Measurements from ENCODE around the gene MMP25. TPM values are rescaled to one million over a fixed set of nuclear protein-coding genes. Genes with fewer than 3 reads are reported as not detected.
A peak's percentile ranks its signal among the peaks of the same experiment; 100 is the strongest.

Gene MMP25
- total and polyA plus RNA-seq, 8 donors = 0.28 to 1.6 (median 1.0) TPM

DNA sequence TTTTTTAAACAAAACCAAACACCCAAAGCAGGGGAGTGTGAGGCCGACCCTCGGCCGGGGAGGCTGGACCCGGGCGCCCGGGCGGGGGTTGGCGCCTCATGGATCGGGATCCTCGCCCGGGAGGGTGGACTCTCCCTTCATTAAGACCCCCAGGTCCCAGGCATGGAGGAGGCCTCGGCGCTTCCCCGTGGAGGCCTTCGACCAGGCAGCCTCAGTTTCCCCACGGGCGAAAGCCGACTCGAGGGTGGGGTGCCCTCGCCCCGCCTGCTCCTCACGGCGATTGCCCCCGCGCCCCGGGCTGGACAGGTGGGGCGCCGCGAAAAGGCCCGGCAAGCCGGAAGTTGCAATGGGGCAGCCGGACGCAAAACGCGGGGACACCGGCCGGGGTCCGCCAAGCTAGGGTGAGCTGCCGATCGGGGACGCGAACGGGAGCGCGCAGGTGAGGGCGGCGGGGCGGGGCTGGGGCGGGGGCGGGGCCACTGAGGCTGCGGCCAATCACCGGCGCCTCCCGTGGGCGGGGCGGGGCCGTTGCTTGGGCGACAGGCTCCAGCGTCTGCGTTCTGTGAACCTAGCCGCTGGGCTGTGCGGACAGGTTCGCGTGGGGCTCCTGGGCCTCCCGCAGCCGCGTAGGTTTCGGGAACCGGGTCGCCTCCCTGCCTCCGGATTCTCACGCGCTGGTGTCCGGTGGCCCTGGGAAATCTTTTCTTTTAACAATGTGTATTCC lies 60.0 kb downstream of the MMP25 start:
- Histone ChIP-seq H3K27me3 (no peaks in the 10 kb centered on the region), H3K4me1 (peaks cover 0 to 5% (median 0%) of the 10 kb centered on the region in 3 donors), H3K4me3 (peak overlapping the region; percentile 26 to 75 (median 61)), H3K27ac (peak overlapping the region; percentile 74 to 84 (median 76)), H3K36me3 (no peaks in the 10 kb centered on the region), H3K9me3 (no peaks in the 10 kb centered on the region)
- intact Hi-C loops (cut with DNase I) = no loop called here
- DNase-seq (peak; percentile 90 to 98 (median 95)), ATAC-seq (peak; percentile 95 to 99 (median 98)), FAIRE-seq (no peak)
- 1% methylated on average over 47 to 74 of the region's 74 CpGs for WGBS, 2 donors
- TF ChIP-seq, protein P1, sequence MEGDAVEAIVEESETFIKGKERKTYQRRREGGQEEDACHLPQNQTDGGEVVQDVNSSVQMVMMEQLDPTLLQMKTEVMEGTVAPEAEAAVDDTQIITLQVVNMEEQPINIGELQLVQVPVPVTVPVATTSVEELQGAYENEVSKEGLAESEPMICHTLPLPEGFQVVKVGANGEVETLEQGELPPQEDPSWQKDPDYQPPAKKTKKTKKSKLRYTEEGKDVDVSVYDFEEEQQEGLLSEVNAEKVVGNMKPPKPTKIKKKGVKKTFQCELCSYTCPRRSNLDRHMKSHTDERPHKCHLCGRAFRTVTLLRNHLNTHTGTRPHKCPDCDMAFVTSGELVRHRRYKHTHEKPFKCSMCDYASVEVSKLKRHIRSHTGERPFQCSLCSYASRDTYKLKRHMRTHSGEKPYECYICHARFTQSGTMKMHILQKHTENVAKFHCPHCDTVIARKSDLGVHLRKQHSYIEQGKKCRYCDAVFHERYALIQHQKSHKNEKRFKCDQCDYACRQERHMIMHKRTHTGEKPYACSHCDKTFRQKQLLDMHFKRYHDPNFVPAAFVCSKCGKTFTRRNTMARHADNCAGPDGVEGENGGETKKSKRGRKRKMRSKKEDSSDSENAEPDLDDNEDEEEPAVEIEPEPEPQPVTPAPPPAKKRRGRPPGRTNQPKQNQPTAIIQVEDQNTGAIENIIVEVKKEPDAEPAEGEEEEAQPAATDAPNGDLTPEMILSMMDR (IDR thresholded peaks at IDR 0.05) = no peak

Other genes starting within 250 kb of the MMP25 start
- gene PRSS41, start 248.1 kb upstream of the MMP25 start, total RNA-seq = not detected
- not detected for gene PRSS41, start 248.1 kb upstream of the MMP25 start, polyA plus RNA-seq
- gene PRSS21, start 229.3 kb upstream of the MMP25 start, total RNA-seq = 1 to 10 TPM in 4 of 6 donors, under 1 TPM in 1, not detected in 1; 0.60 to 3.2 (median 1.4) TPM
- gene PRSS21, start 229.3 kb upstream of the MMP25 start, polyA plus RNA-seq = under 1 TPM; 0.59 to 0.99 TPM
- 1 to 10 TPM in 1 of 6 donors, under 1 TPM in 5; 0.43 to 1.5 (median 0.80) TPM for gene ZG16B, start 216.3 kb upstream of the MMP25 start, total RNA-seq
- 1 to 10 TPM in 1 of 2 donors, under 1 TPM in 1; 0.65 to 1.7 TPM for gene ZG16B, start 216.3 kb upstream of the MMP25 start, polyA plus RNA-seq
- gene PRSS22, start 188.4 kb upstream of the MMP25 start, total RNA-seq = 10 to 100 TPM in 3 of 6 donors, 1 to 10 TPM in 3; 8.4 to 28.5 (median 13.1) TPM
- 10 to 100 TPM; 48.7 to 59.5 TPM for gene PRSS22, start 188.4 kb upstream of the MMP25 start, polyA plus RNA-seq
- 10 to 100 TPM in 1 of 6 donors, 1 to 10 TPM in 5; 5.8 to 10.1 (median 7.7) TPM for gene FLYWCH2, start 163.3 kb upstream of the MMP25 start, total RNA-seq
- gene FLYWCH2, start 163.3 kb upstream of the MMP25 start, polyA plus RNA-seq = 10 to 100 TPM; 18.2 to 26.1 TPM
- 10 to 100 TPM; 11.5 to 18.6 (median 14.9) TPM for gene FLYWCH1, start 134.6 kb upstream of the MMP25 start, total RNA-seq
- gene FLYWCH1, start 134.6 kb upstream of the MMP25 start, polyA plus RNA-seq = 10 to 100 TPM; 31.5 to 40.4 TPM
- gene KREMEN2, start 82.3 kb upstream of the MMP25 start, total RNA-seq = under 1 TPM in 3 of 6 donors, not detected in 3; 0.09 to 0.32 (median 0.16) TPM
- under 1 TPM; 0.07 to 0.27 TPM for gene KREMEN2, start 82.3 kb upstream of the MMP25 start, polyA plus RNA-seq
- 1 to 10 TPM; 5.3 to 9.1 (median 6.3) TPM for gene PAQR4, start 77.2 kb upstream of the MMP25 start, total RNA-seq
- gene PAQR4, start 77.2 kb upstream of the MMP25 start, polyA plus RNA-seq = 10 to 100 TPM in 1 of 2 donors, 1 to 10 TPM in 1; 6.6 to 12.5 TPM
- gene PKMYT1, start 66.1 kb upstream of the MMP25 start, total RNA-seq = 1 to 10 TPM in 3 of 6 donors, under 1 TPM in 3; 0.28 to 1.7 (median 1.1) TPM
- gene PKMYT1, start 66.1 kb upstream of the MMP25 start, polyA plus RNA-seq = 1 to 10 TPM; 3.7 to 4.8 TPM
- 1 to 10 TPM; 1.7 to 5.1 (median 2.4) TPM for gene CLDN9, start 33.6 kb upstream of the MMP25 start, total RNA-seq
- gene CLDN9, start 33.6 kb upstream of the MMP25 start, polyA plus RNA-seq = 10 to 100 TPM; 10.5 to 12.1 TPM
- gene CLDN6, start 28.4 kb upstream of the MMP25 start, total RNA-seq = 1 to 10 TPM in 2 of 6 donors, under 1 TPM in 4; 0.37 to 5.1 (median 0.73) TPM
- 1 to 10 TPM in 1 of 2 donors, under 1 TPM in 1; 0.12 to 3.2 TPM for gene CLDN6, start 28.4 kb upstream of the MMP25 start, polyA plus RNA-seq
- gene TNFRSF12A, start 26.2 kb upstream of the MMP25 start, total RNA-seq = 10 to 100 TPM; 26.8 to 91.1 (median 66.7) TPM
- gene TNFRSF12A, start 26.2 kb upstream of the MMP25 start, polyA plus RNA-seq = 100 to 1,000 TPM; 166 to 185 TPM
- gene HCFC1R1, start 22.6 kb upstream of the MMP25 start, total RNA-seq = 10 to 100 TPM; 10.5 to 24.1 (median 12.4) TPM
- gene HCFC1R1, start 22.6 kb upstream of the MMP25 start, polyA plus RNA-seq = 100 to 1,000 TPM in 1 of 2 donors, 10 to 100 TPM in 1; 93.1 to 119 TPM
- gene THOC6, start 22.5 kb upstream of the MMP25 start, total RNA-seq = 10 to 100 TPM in 1 of 6 donors, 1 to 10 TPM in 5; 6.2 to 13.0 (median 7.7) TPM
- 10 to 100 TPM; 33.2 to 38.2 TPM for gene THOC6, start 22.5 kb upstream of the MMP25 start, polyA plus RNA-seq
- 100 to 1,000 TPM in 1 of 6 donors, 10 to 100 TPM in 5; 48.9 to 106 (median 64.3) TPM for gene BICDL2, start 9.6 kb upstream of the MMP25 start, total RNA-seq
- 100 to 1,000 TPM; 126 to 325 TPM for gene BICDL2, start 9.6 kb upstream of the MMP25 start, polyA plus RNA-seq
- 100 to 1,000 TPM; 151 to 928 (median 250) TPM for gene IL32, start 19.1 kb downstream of the MMP25 start, total RNA-seq
- 100 to 1,000 TPM; 232 to 815 TPM for gene IL32, start 19.1 kb downstream of the MMP25 start, polyA plus RNA-seq
- gene ZSCAN10, start 52.7 kb downstream of the MMP25 start, total RNA-seq = under 1 TPM in 1 of 6 donors, not detected in 5; 0.35 TPM
- gene ZSCAN10, start 52.7 kb downstream of the MMP25 start, polyA plus RNA-seq = not detected
- 1 to 10 TPM; 6.5 to 10.0 (median 8.0) TPM for gene ZNF205, start 66.0 kb downstream of the MMP25 start, total RNA-seq
- 10 to 100 TPM; 22.4 to 43.3 TPM for gene ZNF205, start 66.0 kb downstream of the MMP25 start, polyA plus RNA-seq
- 1 to 10 TPM; 5.0 to 8.8 (median 6.7) TPM for gene ZNF213, start 88.5 kb downstream of the MMP25 start, total RNA-seq
- gene ZNF213, start 88.5 kb downstream of the MMP25 start, polyA plus RNA-seq = 1 to 10 TPM; 5.8 to 7.5 TPM
- not detected for gene OR1F1, start 141.6 kb downstream of the MMP25 start, total RNA-seq
- not detected for gene OR1F1, start 141.6 kb downstream of the MMP25 start, polyA plus RNA-seq
- 1 to 10 TPM; 1.5 to 3.7 (median 2.2) TPM for gene ZNF200, start 188.6 kb downstream of the MMP25 start, total RNA-seq
- gene ZNF200, start 188.6 kb downstream of the MMP25 start, polyA plus RNA-seq = 1 to 10 TPM; 2.9 to 3.5 TPM
- gene MEFV, start 210.1 kb downstream of the MMP25 start, total RNA-seq = 1 to 10 TPM in 1 of 6 donors, under 1 TPM in 4, not detected in 1; 0.20 to 1.1 (median 0.78) TPM
- gene MEFV, start 210.1 kb downstream of the MMP25 start, polyA plus RNA-seq = under 1 TPM; 0.05 to 0.23 TPM
- 10 to 100 TPM in 4 of 6 donors, 1 to 10 TPM in 2; 9.2 to 15.4 (median 10.9) TPM for gene ZNF263, start 236.9 kb downstream of the MMP25 start, total RNA-seq
- gene ZNF263, start 236.9 kb downstream of the MMP25 start, polyA plus RNA-seq = 10 to 100 TPM; 10.6 to 20.8 TPM

Measured in pancreas (tissue), 10 donors.